Ovary (tissue), 9 donors: ENCODE results near the gene PPP6R2. TPM values are rescaled to one million over a fixed set of nuclear protein-coding genes. Genes with fewer than 3 reads are reported as not detected.
A peak's percentile ranks its signal among the peaks of the same experiment; 100 is the strongest.

ENCODE experiments used
- DNase-seq, 5 donors: peaks; one replicate each; pipeline ENCODE4 v3.0.0-alpha.2; 2019 to 2020
- H3K27ac ChIP-seq, 2 donors: fragments of 200-600 bp; one replicate each; pipeline versions ENCODE4 v1.5.1 to v1.8.0; 2019 to 2022
- H3K27me3 ChIP-seq: fragments of 200-600 bp; one replicate; pipeline ENCODE4 v1.8.0; 2022
- H3K36me3 ChIP-seq: fragments of 200-600 bp; sonication (generic); one replicate; pipeline ENCODE4 v1.5.1; 2019
- H3K4me1 ChIP-seq: one replicate; pipeline ENCODE4 v1.8.1; 2013; ENCODE audit warnings: mild to moderate bottlenecking, moderate library complexity; ENCODE audit not compliant: insufficient read depth
- H3K4me3 ChIP-seq: fragments of 200-600 bp; sonication (generic); one replicate; pipeline ENCODE4 v1.5.1; 2017
- H3K9me3 ChIP-seq, 2 donors: fragments of 200-600 bp in 1 of 2; sonication (generic) in 1 of 2; one replicate each; pipeline versions ENCODE4 v1.5.1 to v1.8.1; 2013 to 2019; ENCODE audit warnings: mild to moderate bottlenecking in 1 of 2, moderate library complexity in 1 of 2
- CTCF ChIP-seq, 3 donors: fragments of 450-650 bp in 2 of 3; fragments of 200-600 bp in 1 of 3; IDR thresholded peaks; one replicate each; pipeline versions ENCODE4 v1.5.1 to v1.8.0; 2016 to 2022; ENCODE audit warnings: antibody characterized with exemption in 3 of 3, mild to moderate bottlenecking in 1 of 3
- EP300 ChIP-seq: sonication (generic); formaldehyde crosslinking; IDR thresholded peaks from one replicate; pipeline ENCODE4 v1.6.1; 2017; ENCODE audit warnings: antibody characterized with exemption
- POLR2A ChIP-seq: fragments of 450-650 bp; IDR thresholded peaks from one replicate; pipeline ENCODE4 v1.6.1; 2017; ENCODE audit warnings: antibody characterized with exemption, mild to moderate bottlenecking, moderate library complexity
- WGBS, 3 donors: extraction: QIAGEN DNeasy Blood & Tissue Kit in 1 of 3; methylation state at CpG; one replicate each; pipeline versions ENCODE4 v1.1.5 to v1.1.7; 2013 to 2017; 5-methylcytosine and 5-hydroxymethylcytosine counted together
- intact Hi-C, 4 donors: fragments of 100-400 bp; cut with DNase I; formaldehyde crosslinking; loops; one replicate each; pipeline versions ENCODE4 v1.11.0 to v1.15.1; 2022 to 2023
- polyA plus RNA-seq, 2 donors: library from polyadenylated mRNA; stranded (reverse); fragments of 200-250 nt in 1 of 2; fragments of 350-450 nt in 1 of 2; fragmentation: Illumina TruSeq in 1 of 2; extraction: RNeasy Lipid Tissue Mini Kit (QIAGEN cat#74804) in 1 of 2; gene quantifications; one replicate each; pipeline ENCODE4 v1.2.3, GENCODE V29; 2013 to 2014
- total RNA-seq, 7 donors: library from RNA; depleted of rRNA in 2 of 7; stranded (reverse); fragments of >200 nt in 2 of 7; fragmentation: NEBNext Ultra II Directional in 3 of 7; extraction: Animal tissue kit (Norgen Biotek cat#: 25700) in 3 of 7; gene quantifications; one replicate each; pipeline versions ENCODE4 v1.1.0 to v1.2.4, GENCODE V29; 2016 to 2023
- donor health status: DM: no; HTN: no; CAD: no; lungs with moderate emphysema.
- donor health status: DM: no; HTN: no; CAD: no.
- donor health status: Bipolar disorder and iron deficiency.
- donor health status: DM: yes; HTN: yes; CAD: no.
- donor health status: DM: no; HTN: no; CAD: no.
- donor health status: DM: yes; HTN: yes; CAD: no.

Gene PPP6R2
- total and polyA plus RNA-seq, 9 donors: 8.2 to 52.9 (median 35.1) TPM

GRCh38 chr22:50488006-50488677, 145.0 kb downstream of the PPP6R2 start:
- WGBS, 3 donors: 69 to 80% (median 76%) methylated on average over 11 to 18 of the region's 18 CpGs
- intact Hi-C loops: no loop called here
- TF ChIP-seq EP300 (no peak), CTCF (IDR thresholded peaks at IDR 0.05) (no peak), POLR2A (no peak)
- Histone ChIP-seq H3K9me3 (no peaks in the 10 kb centered on the region), H3K4me3 (no peak overlapping the region), H3K36me3 (no peaks in the 10 kb centered on the region), H3K27me3 (no peaks in the 10 kb centered on the region), H3K27ac (no peak overlapping the region), H3K4me1 (no peaks in the 10 kb centered on the region)
- DNase-seq: peak in 2 of 5 donors; percentile 16 to 19

- Histone ChIP-seq H3K9me3 (no peaks in the 10 kb centered on the region), H3K36me3 (no peaks in the 10 kb centered on the region), H3K4me1 (no peaks in the 10 kb centered on the region), H3K4me3 (no peak overlapping the region), H3K27me3 (no peaks in the 10 kb centered on the region), H3K27ac (no peak overlapping the region)
- WGBS, 3 donors: 65 to 70% (median 69%) methylated on average over 15 to 19 of the region's 19 CpGs
- peak in 2 of 5 donors; percentile 9 to 20 for DNase-seq
- TF ChIP-seq EP300 (no peak), POLR2A (no peak), CTCF (IDR thresholded peaks at IDR 0.05) (no peak)
- intact Hi-C loops: no loop called here
These were observed 145.8 kb downstream of the PPP6R2 start for GRCh38 chr22:50488886-50489285.

GRCh38 chr22:50489363-50490243, 146.5 kb downstream of the PPP6R2 start:
- Histone ChIP-seq H3K4me1 (no peaks in the 10 kb centered on the region), H3K36me3 (no peaks in the 10 kb centered on the region), H3K4me3 (no peak overlapping the region), H3K9me3 (no peaks in the 10 kb centered on the region), H3K27me3 (no peaks in the 10 kb centered on the region), H3K27ac (no peak overlapping the region)
- intact Hi-C loops: no loop called here
- TF ChIP-seq POLR2A (no peak), CTCF (IDR thresholded peaks at IDR 0.05) (no peak), EP300 (no peak)
- DNase-seq: peak in 1 of 5 donors; percentile 14
- 71 to 79% (median 77%) methylated on average over 23 to 31 of the region's 31 CpGs for WGBS, 3 donors

GRCh38 chr22:50490531-50491308, 147.6 kb downstream of the PPP6R2 start:
- Histone ChIP-seq H3K27ac (no peak overlapping the region), H3K4me1 (no peaks in the 10 kb centered on the region), H3K36me3 (no peaks in the 10 kb centered on the region), H3K4me3 (no peak overlapping the region), H3K9me3 (no peaks in the 10 kb centered on the region), H3K27me3 (no peaks in the 10 kb centered on the region)
- no peak for DNase-seq
- TF ChIP-seq EP300 (no peak), POLR2A (no peak), CTCF (IDR thresholded peaks at IDR 0.05) (no peak)
- intact Hi-C loops: no loop called here
- 63 to 77% (median 68%) methylated on average over 27 of the region's 27 CpGs for WGBS, 3 donors
